Neural cell (in vitro differentiated cells): Measurements from ENCODE around the gene SGSM1. TPM values are rescaled to one million over a fixed set of nuclear protein-coding genes. Genes with fewer than 3 reads are reported as not detected.

Experiments used
- H2AFZ ChIP-seq: fragments of 200-600, 300-800 bp; sonication (generic), shearing (Covaris generic); 2 replicates; pipeline ENCODE4 v1.6.0; 2014; ENCODE audit warnings: low read depth, mild to moderate bottlenecking, antibody characterized with exemption, low read length, moderate library complexity
- H3F3A ChIP-seq: fragments of 200-600 bp; shearing (Covaris generic); 2 replicates; pipeline ENCODE4 v1.6.1; 2016; ENCODE audit warnings: mild to moderate bottlenecking, moderate library complexity, mixed read lengths, antibody characterized with exemption, low read length; ENCODE audit not compliant: insufficient read depth, poor library complexity, severe bottlenecking
- H3K27ac ChIP-seq: fragments of 200-600, 300-800 bp; sonication (generic), shearing (Covaris generic); 2 replicates; pipeline ENCODE4 v1.5.1; 2014; ENCODE audit warnings: mild to moderate bottlenecking, low read length, moderate library complexity
- H3K27me3 ChIP-seq: fragments of 300-800, 200-600 bp; sonication (generic), shearing (Covaris generic); 2 replicates; pipeline ENCODE4 v1.6.0; 2014; ENCODE audit warnings: mild to moderate bottlenecking, low read depth, low read length, moderate library complexity; ENCODE audit not compliant: insufficient read depth
- H3K36me3 ChIP-seq: fragments of 300-800, 200-600 bp; sonication (generic), shearing (Covaris generic); 2 replicates; pipeline ENCODE4 v1.5.1; 2014; ENCODE audit warnings: mild to moderate bottlenecking, antibody characterized with exemption, low read length, moderate library complexity; ENCODE audit not compliant: insufficient read depth
- H3K4me2 ChIP-seq: fragments of 300-800, 200-600 bp; sonication (generic), shearing (Covaris generic); 2 replicates; pipeline ENCODE4 v1.6.0; 2014; ENCODE audit warnings: mild to moderate bottlenecking, low read length
- H3K4me3 ChIP-seq: fragments of 300-800, 200-600 bp; sonication (generic), shearing (Covaris generic); 2 replicates; pipeline ENCODE4 v1.5.1; 2014; ENCODE audit warnings: mild to moderate bottlenecking, low read length, moderate library complexity
- H3K79me2 ChIP-seq: fragments of 200-600 bp; shearing (Covaris generic); replicated peaks from 2 replicates; pipeline ENCODE4 v1.6.0; 2014; ENCODE audit warnings: mild to moderate bottlenecking, low read length, moderate library complexity; ENCODE audit not compliant: insufficient read depth
- H3K9ac ChIP-seq: fragments of 300-800, 200-600 bp; sonication (generic), shearing (Covaris generic); 2 replicates; pipeline ENCODE4 v1.6.1; 2016; ENCODE audit warnings: mild to moderate bottlenecking, low read length, mixed read lengths
- H3K9me2 ChIP-seq: fragments of 200-600 bp; shearing (Covaris generic); 2 replicates; pipeline ENCODE4 v1.6.1; 2016; ENCODE audit warnings: mild to moderate bottlenecking, low read length, mixed read lengths; ENCODE audit not compliant: insufficient read depth
- H3K9me3 ChIP-seq: fragments of 200-600, 300-800 bp; sonication (generic), shearing (Covaris generic); 2 replicates; pipeline ENCODE4 v1.6.1; 2016; ENCODE audit warnings: mild to moderate bottlenecking, mixed run types, low read length, moderate library complexity, mixed read lengths
- H4K20me1 ChIP-seq: fragments of 200-600 bp; shearing (Covaris generic); 2 replicates; pipeline ENCODE4 v1.6.1; 2016; ENCODE audit warnings: mild to moderate bottlenecking, mixed run types; ENCODE audit not compliant: insufficient read depth
- CTCF ChIP-seq: fragments of 450-650 bp; IDR thresholded peaks from 2 replicates; pipeline ENCODE4 v1.5.1; 2014; ENCODE audit warnings: antibody characterized with exemption, mild to moderate bottlenecking, moderate library complexity; ENCODE audit not compliant: poor library complexity, severe bottlenecking
- EP300 ChIP-seq: fragments of 450-650 bp; conservative IDR thresholded peaks from 2 replicates; pipeline ENCODE4 v1.6.1; 2014; ENCODE audit warnings: antibody characterized with exemption, mild to moderate bottlenecking, moderate library complexity; ENCODE audit not compliant: poor library complexity, severe bottlenecking
- EZH2 ChIP-seq: fragments of 200-600, 300-800 bp; shearing (Covaris generic), sonication (generic); IDR thresholded peaks from 2 replicates; pipeline ENCODE4 v1.6.1; 2014; ENCODE audit warnings: antibody characterized with exemption, low read length, borderline replicate concordance, mild to moderate bottlenecking; ENCODE audit not compliant: insufficient read depth, poor library complexity, severe bottlenecking
- MXI1 ChIP-seq: fragments of 450-650 bp; conservative IDR thresholded peaks from 2 replicates; pipeline ENCODE4 v1.6.1; 2014; ENCODE audit warnings: antibody characterized with exemption, mild to moderate bottlenecking; ENCODE audit not compliant: poor library complexity, severe bottlenecking
- POLR2AphosphoS5 ChIP-seq: IDR thresholded peaks from 2 replicates; pipeline ENCODE4 v1.6.1; 2012
- RAD21 ChIP-seq: fragments of 450-650 bp; conservative IDR thresholded peaks from 2 replicates; pipeline ENCODE4 v1.6.1; 2014; ENCODE audit warnings: antibody characterized with exemption, mild to moderate bottlenecking, moderate library complexity
- REST ChIP-seq: IDR thresholded peaks from 2 replicates; pipeline ENCODE4 v1.6.1; 2012; ENCODE audit warnings: borderline replicate concordance
- SMC3 ChIP-seq: fragments of 450-650 bp; conservative IDR thresholded peaks from 2 replicates; pipeline ENCODE4 v1.6.1; 2014; ENCODE audit warnings: antibody characterized with exemption, mild to moderate bottlenecking, moderate library complexity; ENCODE audit not compliant: poor library complexity
- TAF1 ChIP-seq: IDR thresholded peaks from 2 replicates; pipeline ENCODE4 v1.6.1; 2012; ENCODE audit warnings: low read depth
- polyA plus RNA-seq: library from polyadenylated mRNA; depleted of rRNA; stranded (reverse); fragments of >200 nt; gene quantifications from 2 replicates; pipeline ENCODE4 v1.2.3, GENCODE V29; 2014

Gene SGSM1
- polyA plus RNA-seq, 1 donor from 2014 or later = 7.5 TPM

DNA sequence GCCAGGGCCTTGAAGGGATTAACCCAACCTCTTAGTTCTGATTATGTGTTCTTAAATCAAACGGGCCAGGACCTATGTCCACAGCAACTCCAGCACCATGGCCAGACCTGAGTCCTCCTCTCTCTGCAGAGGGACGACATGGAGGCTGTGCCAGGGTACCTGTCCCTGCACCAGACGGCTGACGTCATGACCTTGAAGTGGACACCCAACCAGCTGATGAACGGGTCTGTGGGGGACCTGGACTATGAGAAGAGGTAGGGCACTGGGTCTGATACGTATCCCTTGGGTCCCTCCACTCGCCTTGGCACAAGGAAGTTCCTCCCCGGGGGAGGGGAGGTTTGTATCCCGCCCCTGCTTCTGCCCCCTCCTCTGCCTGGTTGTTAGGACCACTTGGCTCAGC is 53.6 kb downstream of the SGSM1 start:
- Histone ChIP-seq H3K4me3 (no peak overlapping the region), H3K27ac (no peak overlapping the region), H4K20me1 (no peaks in the 10 kb centered on the region), H3K79me2 (no peaks in the 10 kb centered on the region), H3K27me3 (no peaks in the 10 kb centered on the region), H3F3A (no peaks in the 10 kb centered on the region), H3K4me2 (no peak overlapping the region), H3K9ac (no peak overlapping the region), H2AFZ (no peak overlapping the region), H3K36me3 (no peaks in the 10 kb centered on the region), H3K9me3 (no peaks in the 10 kb centered on the region), H3K9me2 (no peaks in the 10 kb centered on the region)
- TF ChIP-seq REST (no peak), POLR2AphosphoS5 (no peak), SMC3 (no peak), MXI1 (no peak), CTCF (no peak), EZH2 (no peak), EP300 (no peak), TAF1 (no peak), RAD21 (no peak)

GRCh38 chr22:24865508-24865907 is 59.5 kb downstream of the SGSM1 start:
- Histone ChIP-seq H3K27ac (no peak overlapping the region), H3K9ac (no peak overlapping the region), H3K4me3 (no peak overlapping the region), H3F3A (no peaks in the 10 kb centered on the region), H4K20me1 (no peaks in the 10 kb centered on the region), H3K9me2 (no peaks in the 10 kb centered on the region), H3K79me2 (no peaks in the 10 kb centered on the region), H3K27me3 (no peaks in the 10 kb centered on the region), H3K36me3 (no peaks in the 10 kb centered on the region), H3K4me2 (no peak overlapping the region), H3K9me3 (no peaks in the 10 kb centered on the region), H2AFZ (no peak overlapping the region)
- TF ChIP-seq RAD21 (no peak), EP300 (no peak), POLR2AphosphoS5 (no peak), SMC3 (no peak), EZH2 (no peak), CTCF (no peak), TAF1 (no peak), REST (no peak)
